Duodenal mucosa (tissue), 2 donors: ENCODE measurements around the gene VAV2.

Source experiments
- H3K27ac ChIP-seq: one replicate; pipeline ENCODE4 v1.7.0; 2013; ENCODE audit warnings: low read depth, low read length
- H3K27me3 ChIP-seq, 2 donors: one replicate each; pipeline ENCODE4 v1.7.0; 2013; ENCODE audit warnings: low read length in 2 of 2, control low read depth in 1 of 2; ENCODE audit not compliant: insufficient read depth in 2 of 2, control insufficient read depth in 1 of 2
- H3K36me3 ChIP-seq, 2 donors: one replicate each; pipeline ENCODE4 v1.7.0; 2013; ENCODE audit warnings: low read length in 2 of 2, control low read depth in 1 of 2; ENCODE audit not compliant: insufficient read depth in 2 of 2, control insufficient read depth in 1 of 2
- H3K4me1 ChIP-seq, 2 donors: one replicate each; pipeline ENCODE4 v1.7.0; 2013; ENCODE audit warnings: low read length in 2 of 2, control low read depth in 1 of 2; ENCODE audit not compliant: insufficient read depth in 2 of 2, control insufficient read depth in 1 of 2
- H3K4me3 ChIP-seq, 2 donors: one replicate each; pipeline ENCODE4 v1.7.0; 2013; ENCODE audit warnings: low read length in 2 of 2, low read depth in 1 of 2
- H3K9ac ChIP-seq, 2 donors: one replicate each; pipeline ENCODE4 v1.7.0; 2013; ENCODE audit warnings: low read length in 2 of 2, low read depth in 1 of 2
- H3K9me3 ChIP-seq, 2 donors: one replicate each; pipeline ENCODE4 v1.7.0; 2013; ENCODE audit warnings: low read length in 2 of 2, control low read depth in 1 of 2; ENCODE audit not compliant: control insufficient read depth in 1 of 2

VAV2 gene

GRCh38 chr9:133874060-133874657, 118.0 kb downstream of the VAV2 start:
- Histone ChIP-seq H3K36me3 (no peaks in the 10 kb centered on the region), H3K9me3 (no peaks in the 10 kb centered on the region), H3K9ac (no peak overlapping the region), H3K4me3 (no peak overlapping the region), H3K27me3 (no peaks in the 10 kb centered on the region), H3K4me1 (peaks cover 0 to 4% of the 10 kb centered on the region in 2 donors), H3K27ac (no peak overlapping the region)

- H3K27me3 ChIP-seq, result no peaks in the 10 kb centered on the region
- peaks cover 0 to 4% of the 10 kb centered on the region in 2 donors for H3K4me1 ChIP-seq
- H3K9me3 ChIP-seq, result no peaks in the 10 kb centered on the region
- H3K36me3 ChIP-seq, result no peaks in the 10 kb centered on the region
- H3K9ac ChIP-seq, result no peak overlapping the region
- no peak overlapping the region for H3K4me3 ChIP-seq
- no peak overlapping the region for H3K27ac ChIP-seq
Observed at GRCh38 chr9:133873461-133873891, 118.6 kb downstream of the VAV2 start.

- Histone ChIP-seq H3K9ac (no peak overlapping the region), H3K27ac (no peak overlapping the region), H3K4me3 (no peak overlapping the region), H3K9me3 (no peaks in the 10 kb centered on the region), H3K4me1 (peaks cover 0 to 4% of the 10 kb centered on the region in 2 donors), H3K36me3 (no peaks in the 10 kb centered on the region), H3K27me3 (no peaks in the 10 kb centered on the region)
Observed at GRCh38 chr9:133873009-133873408, 119.1 kb downstream of the VAV2 start.

- H3K27me3 ChIP-seq, result no peaks in the 10 kb centered on the region
- no peak overlapping the region for H3K4me3 ChIP-seq
- no peak overlapping the region for H3K27ac ChIP-seq
- peaks cover 0 to 4% of the 10 kb centered on the region in 2 donors for H3K4me1 ChIP-seq
- no peaks in the 10 kb centered on the region for H3K36me3 ChIP-seq
- no peak overlapping the region for H3K9ac ChIP-seq
- H3K9me3 ChIP-seq, result no peaks in the 10 kb centered on the region
Observed at GRCh38 chr9:133870598-133871595, 121.2 kb downstream of the VAV2 start.

GRCh38 chr9:133869674-133870405, 122.3 kb downstream of the VAV2 start:
- Histone ChIP-seq H3K4me1 (peaks cover 0 to 4% of the 10 kb centered on the region in 2 donors), H3K27ac (no peak overlapping the region), H3K4me3 (no peak overlapping the region), H3K9ac (no peak overlapping the region), H3K9me3 (no peaks in the 10 kb centered on the region), H3K27me3 (no peaks in the 10 kb centered on the region), H3K36me3 (no peaks in the 10 kb centered on the region)

GRCh38 chr9:133868203-133868602, 123.9 kb downstream of the VAV2 start:
- H3K36me3 ChIP-seq, result no peaks in the 10 kb centered on the region
- peaks cover 4 to 11% of the 10 kb centered on the region in 2 donors for H3K4me1 ChIP-seq
- H3K27ac ChIP-seq, result no peak overlapping the region
- no peak overlapping the region for H3K4me3 ChIP-seq
- no peaks in the 10 kb centered on the region for H3K9me3 ChIP-seq
- H3K27me3 ChIP-seq, result no peaks in the 10 kb centered on the region
- no peak overlapping the region for H3K9ac ChIP-seq

- Histone ChIP-seq H3K27ac (no peak overlapping the region), H3K9ac (no peak overlapping the region), H3K36me3 (no peaks in the 10 kb centered on the region), H3K4me3 (no peak overlapping the region), H3K4me1 (peaks cover 6 to 16% of the 10 kb centered on the region in 2 donors), H3K9me3 (no peaks in the 10 kb centered on the region), H3K27me3 (no peaks in the 10 kb centered on the region)
Observed at GRCh38 chr9:133866946-133867345, 125.2 kb downstream of the VAV2 start.

GRCh38 chr9:133864011-133864410, 128.1 kb downstream of the VAV2 start:
- no peak overlapping the region for H3K9ac ChIP-seq
- no peak overlapping the region for H3K27ac ChIP-seq
- H3K4me1 ChIP-seq, result peaks cover 6 to 13% of the 10 kb centered on the region in 2 donors

GRCh38 chr9:133863257-133863592, 128.9 kb downstream of the VAV2 start:
- Histone ChIP-seq H3K4me1 (peaks cover 6 to 13% of the 10 kb centered on the region in 2 donors), H3K36me3 (peaks cover 0 to 13% of the 10 kb centered on the region in 2 donors), H3K4me3 (peak overlapping the region; percentile 9 to 13), H3K27me3 (no peaks in the 10 kb centered on the region), H3K9me3 (no peaks in the 10 kb centered on the region), H3K9ac (peak overlapping the region in 1 of 2 donors; percentile 6), H3K27ac (peak overlapping the region; percentile 67)

More at GRCh38 chr9:133864011-133864410, 128.1 kb downstream of the VAV2 start:
- Histone ChIP-seq H3K9me3 (no peaks in the 10 kb centered on the region), H3K36me3 (peaks cover 0 to 13% of the 10 kb centered on the region in 2 donors), H3K4me3 (no peak overlapping the region), H3K27me3 (no peaks in the 10 kb centered on the region)
